T follicular helper cell (primary cell): ENCODE measurements around the gene AGBL4.

Experiments used
- DNase-seq: peaks from one replicate; pipeline ENCODE4 v3.0.0-alpha.2; 2020; ENCODE audit warnings: low read depth

Gene AGBL4

DNA sequence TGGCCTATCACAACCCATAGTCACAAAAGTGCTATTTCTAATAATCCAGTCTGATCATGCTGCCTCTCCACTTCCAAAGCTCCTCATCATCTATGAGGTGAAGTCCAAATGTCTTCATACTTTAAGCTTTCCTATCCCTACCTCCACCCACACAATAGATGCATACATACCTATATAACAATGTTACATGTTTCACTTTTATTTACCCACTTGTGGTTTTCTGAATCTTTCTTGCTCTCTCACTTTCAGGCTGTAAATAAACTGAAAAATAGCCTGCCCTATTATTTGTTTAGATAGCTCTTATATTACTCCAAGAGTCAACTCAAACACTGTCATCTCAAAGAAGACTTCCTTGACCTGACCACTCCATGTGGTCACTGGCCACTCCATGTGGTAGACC, 840.3 kb downstream of the AGBL4 start:
- DNase-seq, result no peak

DNA sequence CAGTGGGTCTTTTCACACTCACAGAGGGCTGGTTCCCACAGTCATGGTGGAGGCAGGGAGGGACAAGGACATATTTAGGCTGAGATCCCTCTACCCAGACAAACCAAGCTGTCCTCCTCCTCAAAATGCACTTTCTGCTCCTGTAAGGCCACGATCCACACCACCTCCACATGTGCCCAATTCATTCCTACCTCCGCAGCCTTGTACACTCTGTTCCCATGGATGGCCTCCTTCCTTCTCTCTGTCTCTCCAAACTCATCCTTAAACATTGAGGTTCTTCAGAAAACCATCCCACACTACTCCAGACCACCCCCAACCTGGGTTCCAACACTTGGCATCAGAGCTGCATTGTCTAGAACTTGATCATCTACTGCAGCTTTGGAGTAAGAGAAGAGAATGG, 842.7 kb downstream of the AGBL4 start:
- no peak for DNase-seq

DNA sequence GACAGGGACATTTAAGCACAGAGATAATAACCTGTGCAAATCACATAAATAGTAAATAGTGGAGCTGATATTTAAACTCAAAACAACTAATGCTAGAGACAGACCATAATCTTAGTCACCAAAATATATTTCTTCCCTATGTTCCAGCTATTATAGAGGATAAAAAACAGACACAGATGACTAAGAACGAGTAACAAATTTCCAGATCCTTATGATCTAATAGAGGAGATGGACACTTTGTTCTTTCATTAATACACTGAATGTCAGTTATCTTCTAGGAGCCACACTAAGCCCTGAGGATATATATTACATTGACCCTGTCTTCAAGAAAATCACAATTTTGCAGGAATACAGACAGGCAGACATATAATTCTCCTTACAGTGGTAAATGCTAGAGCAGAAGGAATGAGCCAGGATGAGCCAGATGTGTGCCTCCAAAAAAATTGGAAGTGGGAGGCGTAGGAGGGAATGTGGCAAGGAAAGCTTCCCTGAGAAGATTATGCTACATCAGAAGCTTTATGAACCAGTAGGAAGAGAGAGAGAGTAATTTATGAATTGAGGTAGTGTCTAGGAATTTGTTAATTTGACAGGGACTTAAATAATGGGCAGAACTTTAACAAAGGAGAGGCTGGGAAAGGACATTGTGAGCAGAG, 851.7 kb downstream of the AGBL4 start:
- DNase-seq, result no peak

DNA sequence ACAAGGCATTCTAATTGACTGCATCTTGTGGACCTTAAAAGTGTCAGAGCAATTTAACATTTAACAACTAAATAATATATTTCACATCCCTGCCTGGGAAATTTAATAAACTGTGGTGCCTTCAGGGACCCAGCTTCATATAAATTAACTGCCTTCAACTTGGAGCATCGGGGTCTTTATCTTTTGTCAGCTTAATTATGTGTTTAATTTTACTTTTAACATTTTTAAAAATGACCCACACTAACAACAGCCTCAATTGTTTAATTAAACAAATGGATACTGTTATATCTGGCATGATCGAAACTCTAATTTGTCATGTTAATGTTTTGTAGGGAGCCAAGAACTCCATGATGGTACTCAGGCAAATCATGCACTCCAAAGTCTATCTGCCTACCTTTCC, 857.7 kb downstream of the AGBL4 start:
- DNase-seq, result no peak

DNA sequence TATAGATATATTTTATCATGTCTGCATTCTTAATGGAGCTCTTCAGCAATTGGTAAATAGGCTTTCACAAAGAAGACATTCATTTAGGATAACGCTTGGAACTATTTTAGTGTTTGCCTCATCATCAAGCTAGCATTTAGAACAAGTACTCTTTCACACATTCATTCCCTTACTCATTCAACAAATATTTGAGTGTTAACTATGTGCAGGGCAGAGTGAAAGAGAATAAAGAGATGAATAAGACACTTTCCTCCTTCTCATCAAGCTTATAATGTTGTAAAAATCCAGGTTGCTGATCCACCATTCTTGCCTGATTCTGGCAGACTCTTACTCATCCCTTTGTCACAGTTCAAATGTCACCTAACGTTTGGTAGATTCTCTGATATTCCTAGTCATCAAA, 860.7 kb downstream of the AGBL4 start:
- DNase-seq, result no peak

DNA sequence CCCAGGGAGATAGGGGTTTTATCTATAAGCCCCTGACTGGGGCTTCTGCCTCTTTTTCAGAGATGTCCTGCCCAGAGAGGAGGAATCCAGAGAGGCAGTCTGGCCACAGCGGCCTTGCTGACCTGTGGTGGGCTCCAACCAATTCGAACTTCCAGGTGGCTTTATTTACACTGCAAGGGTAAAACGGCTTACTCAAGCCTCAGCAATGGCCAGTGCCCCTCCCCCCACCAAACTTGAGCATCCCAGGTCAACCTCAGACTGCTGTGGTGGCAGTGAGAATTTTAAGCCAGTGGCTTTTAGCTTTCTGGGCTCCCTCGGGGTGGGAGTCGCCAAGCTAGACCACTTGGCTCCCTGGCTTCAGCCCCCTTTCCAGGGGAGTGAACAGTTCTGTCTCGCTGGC, 863.1 kb downstream of the AGBL4 start:
- DNase-seq, result no peak

DNA sequence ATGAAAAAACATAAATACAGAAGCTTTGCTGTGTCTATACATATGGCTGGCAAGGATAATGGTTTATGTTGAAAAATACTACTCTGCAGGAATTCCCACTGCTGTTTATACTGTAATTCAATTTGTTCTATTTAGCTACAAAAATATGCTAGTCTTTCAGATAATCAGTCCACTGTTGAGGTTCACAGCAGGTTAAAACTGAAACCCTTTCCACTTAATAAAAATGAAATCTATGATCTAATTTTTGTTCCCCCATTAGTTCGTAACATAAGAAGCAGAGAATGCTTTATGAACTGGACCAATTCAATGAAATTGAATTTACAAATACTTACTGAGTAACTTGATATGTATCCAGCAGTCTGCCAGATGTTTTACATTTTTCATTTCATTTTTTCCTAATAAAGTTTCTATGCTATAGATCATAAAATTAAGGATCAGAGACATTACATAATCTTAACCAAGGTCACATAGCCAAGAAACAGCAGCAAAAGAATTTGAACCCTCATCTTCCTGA, 887.0 kb downstream of the AGBL4 start:
- DNase-seq, result no peak

DNA sequence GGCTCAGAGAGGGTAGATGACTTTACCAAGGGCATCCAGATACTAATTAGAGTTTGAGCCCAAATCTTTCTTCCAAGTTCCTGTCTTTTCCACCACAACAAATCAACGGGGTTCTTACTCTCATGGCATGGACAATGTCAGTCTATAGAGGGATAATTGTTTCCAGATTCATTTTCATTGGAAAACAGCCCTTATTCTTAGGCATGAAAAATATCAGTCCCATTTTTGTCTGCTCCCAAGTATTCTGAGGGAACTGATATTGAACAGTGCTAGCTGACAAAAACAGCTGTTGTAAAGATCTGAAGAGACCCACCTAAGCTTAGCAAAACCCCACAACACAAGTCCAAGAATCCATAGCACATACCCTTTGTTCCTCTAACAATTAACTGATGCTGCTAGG, 898.0 kb downstream of the AGBL4 start:
- no peak for DNase-seq

DNA sequence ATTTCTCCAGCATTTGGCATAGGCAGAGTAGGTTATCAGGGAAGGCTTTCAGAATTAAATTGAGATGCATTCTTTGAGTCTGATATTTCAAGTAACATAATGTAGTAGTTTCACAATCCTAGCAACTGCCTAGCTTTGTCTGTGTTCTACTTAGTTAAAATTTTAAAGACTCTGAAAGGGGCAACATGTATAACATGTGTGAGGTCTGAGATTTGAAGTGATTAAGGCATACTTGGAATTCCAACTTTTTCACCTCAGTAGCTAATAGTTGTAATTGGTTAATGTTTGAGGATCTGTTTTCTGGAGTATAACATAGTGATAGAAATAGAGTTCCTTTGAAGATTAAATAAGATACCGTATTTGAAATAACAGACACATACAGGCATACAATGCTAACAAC, 911.8 kb downstream of the AGBL4 start:
- DNase-seq, result no peak

DNA sequence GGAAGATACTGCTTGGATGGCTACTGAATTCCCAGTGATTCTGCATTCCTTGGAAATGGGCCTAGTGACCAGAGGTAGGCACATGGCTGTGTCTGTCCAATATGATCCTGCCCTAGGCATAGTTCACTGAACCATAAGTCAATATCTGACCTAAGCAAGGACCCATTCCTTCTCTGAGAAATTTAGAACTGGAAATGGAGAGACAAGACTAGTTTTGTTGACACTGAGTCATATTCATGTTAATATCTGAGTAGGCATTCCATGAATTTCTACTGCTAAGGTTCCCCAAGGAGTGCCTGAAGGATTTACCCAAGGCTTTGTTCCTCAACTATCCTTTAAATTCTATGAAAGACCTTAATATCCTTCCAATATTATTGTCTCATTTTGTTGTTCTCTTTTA, 917.3 kb downstream of the AGBL4 start:
- DNase-seq, result no peak

DNA sequence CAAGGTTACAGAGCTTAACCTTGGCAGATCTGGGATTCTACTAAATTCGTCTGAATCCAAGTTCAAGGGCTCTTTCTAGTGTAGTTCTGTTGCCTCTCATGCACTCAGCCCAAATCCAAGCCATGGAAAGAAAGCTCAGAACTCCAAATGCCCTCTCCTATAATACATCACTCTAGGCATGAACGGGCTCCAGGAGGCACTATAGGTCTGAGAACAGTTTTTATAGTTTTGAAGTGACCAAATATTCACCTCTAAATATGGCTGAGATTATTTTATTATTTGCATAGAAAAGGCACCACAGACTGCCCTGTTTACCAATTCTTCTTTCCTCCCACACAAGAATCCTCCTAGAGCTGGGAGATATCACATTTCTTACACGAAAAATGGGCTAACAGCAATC, 919.2 kb downstream of the AGBL4 start:
- no peak for DNase-seq

DNA sequence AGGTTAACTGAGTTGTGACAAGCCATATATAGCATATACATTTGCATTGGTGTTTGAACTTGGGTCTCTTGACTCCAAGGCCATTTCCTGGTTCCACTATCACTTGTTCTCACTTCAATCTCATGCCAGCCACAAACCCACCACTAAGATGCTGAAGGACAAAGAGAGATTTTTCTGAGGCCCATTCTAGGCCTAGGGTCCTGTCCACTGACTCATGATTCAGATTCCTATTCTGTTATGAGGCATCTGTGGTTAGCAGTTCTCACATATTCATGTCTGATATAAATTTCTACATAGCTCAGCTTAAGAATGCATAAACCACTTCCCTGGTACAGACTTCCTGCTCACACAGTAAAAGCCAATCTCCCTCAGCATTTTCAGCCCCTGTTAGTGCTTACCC, 921.0 kb downstream of the AGBL4 start:
- DNase-seq, result no peak

DNA sequence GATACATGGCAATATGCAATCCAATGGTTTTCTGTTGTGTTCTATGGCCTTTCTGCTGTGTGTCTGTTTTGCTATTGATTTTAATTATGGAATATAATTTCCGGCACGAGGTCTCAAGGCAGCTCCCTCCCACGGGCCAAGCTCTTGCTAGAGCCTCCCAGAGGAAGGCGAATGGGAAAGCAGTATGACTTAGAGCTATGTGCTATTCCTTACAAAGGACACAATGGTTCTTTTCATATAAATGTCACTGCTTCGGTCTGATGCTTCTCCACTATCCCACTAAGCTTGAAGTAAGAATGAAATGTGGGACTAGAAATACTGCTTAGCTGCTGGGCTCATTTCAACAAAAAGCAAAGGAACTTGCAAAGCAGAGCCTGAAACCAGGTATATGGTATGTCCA, 924.9 kb downstream of the AGBL4 start:
- no peak for DNase-seq

DNA sequence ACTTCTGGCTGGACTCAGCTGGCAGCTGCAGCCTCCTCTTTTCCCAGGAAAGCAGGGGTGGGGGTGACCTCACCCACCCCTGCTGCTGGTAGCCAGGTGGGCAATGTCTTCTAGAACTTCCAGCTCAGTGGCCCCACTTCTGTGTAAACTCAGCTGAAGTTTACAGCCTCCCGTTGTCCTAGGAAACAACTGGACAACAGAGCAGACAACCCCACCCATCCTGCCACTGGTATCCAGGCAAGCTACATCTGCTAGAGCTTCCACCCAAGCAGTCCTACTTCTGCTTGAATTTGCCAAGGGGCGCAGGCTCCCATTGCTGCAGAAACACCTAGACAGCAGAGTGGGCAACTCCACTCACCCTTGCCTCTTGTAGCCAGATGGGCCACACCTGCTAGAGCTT, 937.4 kb downstream of the AGBL4 start:
- DNase-seq, result no peak

DNA sequence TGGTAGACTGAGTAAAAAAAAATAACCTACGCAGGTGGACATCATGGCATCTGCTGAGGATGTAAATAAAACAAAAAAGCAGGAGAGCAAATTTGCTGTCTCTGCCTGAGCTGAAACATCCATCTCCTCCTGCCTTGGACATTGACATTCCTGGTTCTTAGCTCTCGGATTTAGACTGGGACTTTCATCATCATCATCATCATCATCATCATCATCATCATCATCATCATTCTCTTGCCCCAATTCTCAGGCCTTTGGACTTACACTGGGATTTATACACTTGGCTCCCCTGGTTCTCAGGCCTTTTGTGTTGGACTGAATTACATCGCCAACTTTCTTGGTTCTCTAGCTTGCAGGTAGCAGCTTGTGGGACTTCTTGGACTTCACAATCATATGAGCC, 938.7 kb downstream of the AGBL4 start:
- DNase-seq, result no peak

DNA sequence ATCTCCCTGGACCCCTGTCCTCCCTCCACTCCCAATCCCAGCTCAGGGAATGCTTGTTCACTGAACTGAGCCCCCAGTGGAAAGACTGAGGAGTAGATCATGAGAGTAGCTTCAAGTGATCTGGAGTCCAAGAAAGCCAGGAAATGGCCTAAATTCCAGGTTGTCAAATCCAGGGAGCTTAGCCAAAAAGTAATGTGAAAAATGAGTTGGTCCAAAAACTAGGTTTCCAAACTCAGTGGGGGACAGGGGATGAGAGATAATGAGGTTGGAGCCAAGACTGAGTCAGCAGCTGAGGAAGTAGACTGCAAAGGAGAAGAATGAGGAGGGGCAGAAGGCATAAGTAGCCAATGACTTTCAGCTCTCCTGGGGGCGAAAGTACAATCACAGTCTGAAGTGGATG, 963.0 kb downstream of the AGBL4 start:
- DNase-seq, result no peak

DNA sequence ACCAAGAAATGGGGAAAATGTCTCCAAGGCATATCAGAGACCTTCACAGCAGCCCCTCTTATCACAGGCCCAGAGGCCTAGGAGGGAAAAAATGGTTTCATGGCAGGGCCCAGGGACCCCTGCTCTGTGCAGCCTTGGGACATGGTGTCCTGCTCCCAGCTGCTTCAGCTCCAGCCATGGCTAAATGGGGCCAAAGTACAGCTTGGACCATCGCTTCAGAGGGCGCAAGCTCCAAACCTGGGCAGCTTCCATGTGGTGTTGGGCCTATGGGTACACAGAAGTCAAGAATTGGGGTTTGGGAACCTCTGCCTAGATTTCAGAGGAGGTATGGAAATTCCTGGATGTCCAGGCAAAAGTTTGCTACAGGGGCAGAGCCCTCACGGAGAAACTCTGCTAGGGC, 964.7 kb downstream of the AGBL4 start:
- DNase-seq, result no peak

DNA sequence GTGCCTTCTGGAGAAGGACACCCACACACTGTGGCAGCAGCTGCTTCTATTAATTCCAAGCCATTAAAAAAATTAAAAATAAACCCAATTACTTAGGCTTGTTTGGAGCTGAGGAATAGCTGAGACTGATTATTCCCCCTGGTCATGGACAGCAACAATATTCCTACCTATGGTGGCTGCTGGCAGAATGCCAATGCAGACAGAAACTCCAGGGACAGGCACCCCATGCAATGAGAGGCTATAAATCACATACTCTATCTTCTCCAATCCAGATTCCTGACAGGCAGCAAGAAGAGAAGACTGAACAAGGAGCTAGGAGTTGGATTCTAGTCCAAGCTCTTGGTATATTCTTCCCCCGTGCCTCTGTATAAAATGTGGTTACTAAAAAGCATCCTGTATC, 971.7 kb downstream of the AGBL4 start:
- no peak for DNase-seq

DNA sequence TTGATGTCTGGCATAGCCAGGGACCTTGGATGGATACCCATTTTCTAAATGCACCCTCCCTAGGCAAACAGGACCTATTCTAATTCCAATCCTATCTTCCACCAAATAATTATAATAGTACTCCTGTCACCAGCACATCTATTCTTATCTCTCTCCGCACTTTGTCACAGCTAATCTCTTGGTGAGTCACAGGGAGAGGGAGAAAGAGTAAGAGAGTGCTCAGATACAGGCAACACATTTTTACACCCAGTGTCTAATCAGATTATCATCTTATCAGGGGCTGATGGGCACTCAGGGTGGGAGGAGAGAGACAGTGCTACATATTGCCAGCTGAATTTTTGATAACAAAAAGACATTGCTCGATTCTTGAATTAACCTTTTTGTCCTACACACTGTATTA, 972.1 kb downstream of the AGBL4 start:
- DNase-seq, result no peak

DNA sequence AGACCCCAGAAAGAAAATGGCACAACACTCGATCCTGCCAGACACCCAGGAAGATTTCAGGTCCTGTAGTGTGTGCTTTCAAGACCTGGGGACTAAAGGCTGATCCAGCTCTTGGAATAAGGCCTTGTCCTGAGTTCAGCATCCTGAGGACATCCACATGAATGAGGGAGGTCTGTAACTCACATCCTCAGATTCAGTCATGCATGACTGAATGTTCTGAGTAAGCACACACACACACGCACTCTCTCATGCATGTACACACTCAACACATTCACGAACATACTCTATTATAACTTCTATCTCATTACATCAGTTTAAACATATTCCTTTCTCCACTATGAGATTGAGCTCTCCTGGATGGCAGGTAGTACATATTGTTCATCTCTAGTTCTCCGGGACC, 973.7 kb downstream of the AGBL4 start:
- DNase-seq, result no peak

DNA sequence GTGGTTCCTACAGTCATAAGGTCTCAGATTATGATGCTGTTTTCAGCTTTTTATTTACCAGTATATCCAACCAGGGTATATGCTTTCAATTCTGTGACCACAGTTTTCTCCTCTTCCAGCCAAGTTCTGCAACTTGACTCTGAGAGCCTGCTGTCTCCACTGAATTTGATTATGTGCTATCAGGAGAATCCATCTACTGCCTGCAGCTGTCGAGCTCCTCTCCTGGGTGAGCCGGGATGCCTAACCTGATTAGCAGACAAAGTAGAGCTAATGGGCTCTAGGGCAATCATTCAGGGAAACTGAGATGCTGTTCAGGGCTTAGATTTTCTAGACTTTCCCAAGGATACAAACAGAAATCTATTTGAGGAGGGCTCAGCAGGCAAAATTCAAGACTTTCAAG, 975.6 kb downstream of the AGBL4 start:
- DNase-seq, result no peak

DNA sequence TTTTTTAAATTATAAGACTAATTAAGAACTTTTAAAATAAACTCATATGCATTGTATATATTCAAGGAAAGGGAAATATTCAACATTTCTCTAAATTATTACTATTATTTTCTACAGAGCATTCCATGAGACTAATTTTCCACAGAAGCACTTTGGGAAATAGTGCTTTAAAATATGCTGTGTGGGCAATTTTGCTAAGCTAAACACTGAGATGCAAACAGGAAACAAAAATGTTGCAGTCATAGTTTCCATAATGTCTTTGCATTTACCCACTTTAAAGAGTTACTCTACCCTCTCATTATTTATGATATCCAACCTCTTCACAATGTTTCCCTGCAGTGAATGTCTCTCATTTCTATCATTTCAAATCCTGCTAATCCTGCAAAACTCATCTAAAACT, 977.4 kb downstream of the AGBL4 start:
- no peak for DNase-seq

DNA sequence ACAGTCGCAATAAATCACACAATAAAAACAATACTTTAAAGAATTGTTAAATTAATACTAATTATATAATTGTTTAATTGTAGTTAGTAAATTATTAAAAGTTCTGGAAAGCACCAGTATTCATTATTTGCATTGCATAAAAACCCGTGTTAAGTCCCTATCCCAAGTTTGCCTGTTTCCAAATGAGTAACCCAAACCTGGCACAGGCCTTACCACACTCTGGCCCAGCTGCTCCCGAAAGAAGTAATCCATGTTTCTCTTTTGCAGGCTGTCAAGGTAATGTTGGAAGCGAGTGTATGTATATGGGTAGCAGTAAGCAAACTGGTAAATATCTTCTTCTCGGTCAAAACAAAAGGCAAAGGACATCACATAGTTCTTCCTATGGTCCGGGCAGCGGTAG, 978.4 kb downstream of the AGBL4 start:
- DNase-seq, result no peak

DNA sequence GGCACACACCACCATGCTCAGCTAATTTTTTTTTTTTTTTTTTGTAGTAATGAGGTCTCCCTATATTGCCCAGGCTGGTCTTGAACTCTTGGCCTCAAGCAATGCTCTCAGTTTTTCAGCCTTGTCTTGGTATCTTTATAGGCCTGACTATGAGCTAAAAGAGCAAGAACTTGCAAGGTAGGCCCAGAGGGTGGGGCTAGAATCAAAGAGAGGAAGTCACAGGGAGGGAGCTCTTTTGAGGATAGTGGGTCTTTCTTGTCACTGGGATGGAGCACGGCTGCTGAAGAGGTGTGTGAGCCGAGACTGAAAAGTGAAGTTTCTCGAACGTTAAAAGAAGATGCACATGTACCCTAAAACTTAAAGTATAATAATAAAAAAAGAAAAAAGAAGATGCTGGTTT, 987.1 kb downstream of the AGBL4 start:
- no peak for DNase-seq

DNA sequence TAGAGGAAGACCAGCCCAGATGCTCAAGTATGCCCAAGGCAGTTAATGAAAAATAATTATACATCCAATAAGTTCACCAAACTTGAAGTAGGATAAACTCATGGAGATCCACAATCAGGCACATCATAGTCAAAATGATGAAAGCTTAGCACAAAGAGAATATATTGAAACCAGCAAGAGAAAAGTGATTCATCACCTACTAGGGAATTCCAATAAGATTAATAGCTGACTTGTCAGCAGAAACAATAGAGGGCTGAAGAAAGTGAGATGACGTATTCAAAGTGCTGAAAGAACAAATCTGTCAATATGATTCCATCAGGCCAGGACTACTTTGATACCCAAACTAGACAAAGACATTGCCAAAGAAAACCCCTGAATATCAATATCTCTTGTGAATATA, 995.4 kb downstream of the AGBL4 start:
- DNase-seq, result no peak
